HepG2 (cell line): ENCODE results near the gene PPP1R12B. TPM values are rescaled to one million over a fixed set of nuclear protein-coding genes. Genes with fewer than 3 reads are reported as not detected.

Experiments
- ATAC-seq: fragments of 200-7000 bp; cut with Tn5 transposase; 3 replicates; pipeline ENCODE4 v1.9.1; 2020; ENCODE audit warnings: mild to moderate bottlenecking, moderate library complexity
- BruUV-seq: library from RNA; stranded (reverse); fragments of 400-500 nt; replicated peaks from 2 replicates; lab custom pipeline; 2021; lab: Mats Ljungman, UMichigan
- CTCF ChIA-PET: fragments of 300-600 bp; formaldehyde crosslinking; extraction: SDS; loops from one replicate; lab custom pipeline; 2021; ENCODE audit warnings: low total read pairs, inconsistent platforms, low intra/inter-chr PET ratio; lab: Yijun Ruan, JAX
- POLR2A ChIA-PET: fragments of 350-600 bp; sonication (Branson Sonifier 250); formaldehyde crosslinking; loops from one replicate; lab custom pipeline; 2020; ENCODE audit warnings: antibody characterized with exemption, inconsistent platforms; lab: Yijun Ruan, JAX
- DNase-seq: peaks from one replicate; pipeline ENCODE4 v3.0.0-alpha.2; 2015; ENCODE audit warnings: low spot score
- FAIRE-seq: peaks from 3 replicates; lab custom pipeline; 2011; peaks lifted over from hg19 to GRCh38; lab: Jason Lieb, UNC
- H2AFZ ChIP-seq: one replicate; pipeline ENCODE4 v1.6.1; 2011; ENCODE audit warnings: low read length, inconsistent platforms
- H3K27ac ChIP-seq: fragments of 300-600 bp; 3 replicates; pipeline ENCODE4 v1.8.0; 2011; ENCODE audit warnings: mixed run types, mild to moderate bottlenecking, mixed read lengths, low read length, inconsistent platforms; ENCODE audit not compliant: insufficient read depth; ENCODE audit errors: extremely low read length
- H3K27me3 ChIP-seq, 2 experiments: fragments of 200-600 bp in 1 of 2; 2 replicates in 1 of 2; 3 replicates in 1 of 2; pipeline versions ENCODE4 v1.6.0 to v1.8.0; 2011; ENCODE audit warnings: low read length in 2 of 2, mild to moderate bottlenecking in 2 of 2, moderate library complexity in 2 of 2, inconsistent platforms in 1 of 2; ENCODE audit not compliant: insufficient read depth in 2 of 2, control insufficient read depth in 1 of 2
- H3K36me3 ChIP-seq, 2 experiments: fragments of 200-600 bp in 1 of 2; replicated peaks in 1 of 2; 2 replicates in 1 of 2; 3 replicates in 1 of 2; pipeline versions ENCODE4 v1.5.1 to v1.8.0; 2011; ENCODE audit warnings: low read length in 2 of 2, inconsistent platforms in 1 of 2; ENCODE audit not compliant: insufficient read depth in 2 of 2, control insufficient read depth in 1 of 2
- H3K4me1 ChIP-seq: 2 replicates; pipeline ENCODE4 v1.5.1; 2012; ENCODE audit warnings: low read length, inconsistent platforms; ENCODE audit not compliant: insufficient read depth
- H3K4me2 ChIP-seq: 2 replicates; pipeline ENCODE4 v1.6.0; 2011; ENCODE audit warnings: low read depth, low read length, inconsistent platforms
- H3K4me3 ChIP-seq, 3 experiments: fragments of 200-600 bp in 1 of 3; sonication (generic), shearing (Covaris generic) in 1 of 3; replicated peaks in 1 of 3; 2 replicates each; pipeline ENCODE4 v1.5.1; 2011 to 2016; ENCODE audit warnings: low read length in 3 of 3, inconsistent platforms in 2 of 3, low read depth in 2 of 3, mild to moderate bottlenecking in 2 of 3, control low read depth in 1 of 3, mixed read lengths in 1 of 3; ENCODE audit not compliant: insufficient read depth in 1 of 3
- H3K79me2 ChIP-seq: one replicate; pipeline ENCODE4 v1.6.1; 2011; ENCODE audit warnings: low read length, inconsistent platforms; ENCODE audit not compliant: insufficient read depth
- H3K9ac ChIP-seq: 2 replicates; pipeline ENCODE4 v1.6.0; 2011; ENCODE audit warnings: mild to moderate bottlenecking, low read depth, low read length, inconsistent platforms; ENCODE audit not compliant: insufficient read depth
- H3K9me3 ChIP-seq: 2 replicates; pipeline ENCODE4 v1.5.1; 2012; ENCODE audit warnings: mild to moderate bottlenecking, low read length
- H4K20me1 ChIP-seq: 2 replicates; pipeline ENCODE4 v1.6.0; 2011; ENCODE audit warnings: inconsistent platforms, mild to moderate bottlenecking, low read length, moderate library complexity; ENCODE audit not compliant: insufficient read depth
- HNF4A ChIP-seq: sonication (generic); formaldehyde crosslinking; IDR thresholded peaks from 2 replicates; pipeline ENCODE4 v1.4.0; 2020; ENCODE audit warnings: missing genetic modification reagents
- KLF12 ChIP-seq: sonication (generic); formaldehyde crosslinking; IDR thresholded peaks from 2 replicates; pipeline ENCODE4 v1.4.0; 2020; ENCODE audit warnings: missing genetic modification reagents, borderline replicate concordance
- PBX3 ChIP-seq: sonication (generic); formaldehyde crosslinking; IDR thresholded peaks from 2 replicates; pipeline ENCODE4 v1.8.1; 2023; ENCODE audit warnings: missing genetic modification reagents, inconsistent platforms, borderline replicate concordance
- SETDB1 ChIP-seq: sonication (generic); formaldehyde crosslinking; IDR thresholded peaks from 2 replicates; pipeline ENCODE4 v1.5.1; 2020; ENCODE audit warnings: missing genetic modification reagents, mild to moderate bottlenecking, borderline replicate concordance
- ZFP1 ChIP-seq: IDR thresholded peaks from 2 replicates; pipeline ENCODE4 v1.6.1; 2016
- ZNF121 ChIP-seq: sonication (generic); formaldehyde crosslinking; IDR thresholded peaks from 2 replicates; pipeline ENCODE4 v1.5.0; 2020; ENCODE audit warnings: mild to moderate bottlenecking, missing genetic modification reagents
- ZNF33B ChIP-seq: sonication (generic); formaldehyde crosslinking; IDR thresholded peaks from 2 replicates; pipeline ENCODE4 v1.5.1; 2020; ENCODE audit warnings: mild to moderate bottlenecking, missing genetic modification reagents
- whole genome bisulfite sequencing: methylation state at CpG from one replicate; pipeline ENCODE4 v1.1.6; 2017; ENCODE audit warnings: low lambda C conversion rate; 5-methylcytosine and 5-hydroxymethylcytosine counted together
- in situ Hi-C: cut with HindIII; loops from 2 replicates; pipeline ENCODE4 v1.10.0; 2017; ENCODE audit warnings: low pct_unique_long_range_greater_than_20kb; ENCODE audit not compliant: extremely low pct_ligation_motif_present
- intact Hi-C: fragments of 100-400 bp; cut with micrococcal nuclease; formaldehyde crosslinking; loops from one replicate; pipeline ENCODE4 v1.10.0; 2022; ENCODE audit not compliant: unreplicated experiment
- polyA plus RNA-seq, 8 experiments: library from polyadenylated mRNA; depleted of rRNA in 3 of 8; stranded (reverse) in 7 of 8; unstranded in 1 of 8; fragments of >200 nt; fragmentation: Illumina TruSeq in 4 of 8; extraction: Trizol in 4 of 8; gene quantifications; 2 replicates each; pipeline versions ENCODE4 v1.2.1 to v1.2.3, GENCODE V29; 2011 to 2016; ENCODE audit warnings: low read depth in 4 of 8, missing spikeins in 1 of 8, mixed read lengths in 1 of 8; ENCODE audit not compliant: insufficient read depth in 1 of 8
- total RNA-seq, 5 experiments: library from RNA; depleted of rRNA; stranded (reverse); fragments of >200 nt; fragmentation: Illumina TruSeq; extraction: Trizol; gene quantifications; 2 replicates each; pipeline ENCODE4 v1.2.3, GENCODE V29; 2016; ENCODE audit warnings: low read depth in 1 of 5
- TF ChIP-seq, protein P1 (sequence below): sonication (generic); formaldehyde crosslinking; IDR thresholded peaks from 2 replicates; pipeline ENCODE4 v1.5.1; 2020; ENCODE audit warnings: missing genetic modification reagents, mild to moderate bottlenecking, borderline replicate concordance
- TF ChIP-seq, protein P2 (sequence below): sonication (generic); formaldehyde crosslinking; IDR thresholded peaks from 2 replicates; pipeline ENCODE4 v1.9.0; 2022; ENCODE audit warnings: low read depth, missing genetic modification reagents

PPP1R12B gene
- total and polyA plus RNA-seq, 2 of the 13 experiments (the other 11 are each of a cell fraction or from before 2014, with no cell fraction given), result 12.0 to 13.6 TPM

DNA sequence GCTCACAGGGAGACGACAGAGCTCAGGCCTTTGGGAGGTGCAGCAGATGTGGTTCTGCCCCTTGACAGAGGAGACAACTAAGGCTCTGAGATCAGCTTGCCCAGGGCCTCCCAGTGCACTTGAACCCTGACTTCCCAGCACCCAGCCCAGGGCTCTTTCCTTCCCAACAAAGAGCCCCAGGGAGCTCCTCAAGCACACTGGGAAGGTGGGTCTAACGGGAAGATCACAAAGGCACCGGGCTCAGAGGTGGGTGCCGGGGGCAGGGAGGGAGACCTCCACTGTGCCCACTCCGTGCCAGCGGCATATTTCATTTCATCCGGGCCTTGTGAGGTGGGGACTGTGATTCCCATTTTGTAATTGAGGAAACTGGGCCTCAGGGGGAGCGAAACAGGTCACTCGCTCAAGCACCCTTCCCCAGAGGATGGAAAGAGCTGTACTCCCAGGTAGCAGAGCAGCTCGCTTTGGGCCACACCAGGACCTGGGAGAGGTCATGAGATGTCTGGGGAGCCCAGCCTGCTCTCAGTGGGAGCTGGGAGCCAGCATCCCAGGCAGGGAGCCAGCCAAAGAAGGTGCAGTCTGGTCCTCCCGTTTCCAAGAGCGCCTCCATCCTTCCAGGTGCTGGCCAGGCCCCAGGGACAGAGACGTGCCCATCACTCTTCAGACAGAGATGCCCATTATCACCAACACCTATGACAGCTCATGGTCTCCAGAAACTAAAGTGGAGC, 279.5 kb downstream of the PPP1R12B start:
- POLR2A ChIA-PET, result no interaction called here
- in situ Hi-C loops, result no loop called here

More for the DNA sequence above, 279.5 kb downstream of the PPP1R12B start:
- Histone ChIP-seq H3K9me3 (no peaks in the 10 kb centered on the region), H4K20me1 (no peaks in the 10 kb centered on the region), H3K79me2 (no peaks in the 10 kb centered on the region), H3K4me2 (no peak overlapping the region), H3K9ac (no peak overlapping the region), H3K27ac (no peak overlapping the region), H3K36me3 (no peaks in the 10 kb centered on the region), H2AFZ (no peak overlapping the region)
- intact Hi-C loops, result no loop called here
- ATAC-seq (no peak), DNase-seq (no peak), FAIRE-seq (no peak)
- CTCF ChIA-PET, result no interaction called here
- 26% methylated on average over 10 of the region's 13 CpGs for WGBS
- TF ChIP-seq KLF12, result no peak
- TF ChIP-seq SETDB1 (CRISPR knock-in tag), result no peak
- TF ChIP-seq, protein P1, sequence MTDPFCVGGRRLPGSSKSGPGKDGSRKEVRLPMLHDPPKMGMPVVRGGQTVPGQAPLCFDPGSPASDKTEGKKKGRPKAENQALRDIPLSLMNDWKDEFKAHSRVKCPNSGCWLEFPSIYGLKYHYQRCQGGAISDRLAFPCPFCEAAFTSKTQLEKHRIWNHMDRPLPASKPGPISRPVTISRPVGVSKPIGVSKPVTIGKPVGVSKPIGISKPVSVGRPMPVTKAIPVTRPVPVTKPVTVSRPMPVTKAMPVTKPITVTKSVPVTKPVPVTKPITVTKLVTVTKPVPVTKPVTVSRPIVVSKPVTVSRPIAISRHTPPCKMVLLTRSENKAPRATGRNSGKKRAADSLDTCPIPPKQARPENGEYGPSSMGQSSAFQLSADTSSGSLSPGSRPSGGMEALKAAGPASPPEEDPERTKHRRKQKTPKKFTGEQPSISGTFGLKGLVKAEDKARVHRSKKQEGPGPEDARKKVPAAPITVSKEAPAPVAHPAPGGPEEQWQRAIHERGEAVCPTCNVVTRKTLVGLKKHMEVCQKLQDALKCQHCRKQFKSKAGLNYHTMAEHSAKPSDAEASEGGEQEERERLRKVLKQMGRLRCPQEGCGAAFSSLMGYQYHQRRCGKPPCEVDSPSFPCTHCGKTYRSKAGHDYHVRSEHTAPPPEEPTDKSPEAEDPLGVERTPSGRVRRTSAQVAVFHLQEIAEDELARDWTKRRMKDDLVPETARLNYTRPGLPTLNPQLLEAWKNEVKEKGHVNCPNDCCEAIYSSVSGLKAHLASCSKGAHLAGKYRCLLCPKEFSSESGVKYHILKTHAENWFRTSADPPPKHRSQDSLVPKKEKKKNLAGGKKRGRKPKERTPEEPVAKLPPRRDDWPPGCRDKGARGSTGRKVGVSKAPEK, result no peak
- TF ChIP-seq PBX3 (CRISPR knock-in tag), result no peak
- no peak for TF ChIP-seq ZFP1 (CRISPR knock-in tag)
- TF ChIP-seq HNF4A (CRISPR knock-in tag), result no peak
- TF ChIP-seq ZNF121 (CRISPR knock-in tag), result no peak
- TF ChIP-seq, protein P2, sequence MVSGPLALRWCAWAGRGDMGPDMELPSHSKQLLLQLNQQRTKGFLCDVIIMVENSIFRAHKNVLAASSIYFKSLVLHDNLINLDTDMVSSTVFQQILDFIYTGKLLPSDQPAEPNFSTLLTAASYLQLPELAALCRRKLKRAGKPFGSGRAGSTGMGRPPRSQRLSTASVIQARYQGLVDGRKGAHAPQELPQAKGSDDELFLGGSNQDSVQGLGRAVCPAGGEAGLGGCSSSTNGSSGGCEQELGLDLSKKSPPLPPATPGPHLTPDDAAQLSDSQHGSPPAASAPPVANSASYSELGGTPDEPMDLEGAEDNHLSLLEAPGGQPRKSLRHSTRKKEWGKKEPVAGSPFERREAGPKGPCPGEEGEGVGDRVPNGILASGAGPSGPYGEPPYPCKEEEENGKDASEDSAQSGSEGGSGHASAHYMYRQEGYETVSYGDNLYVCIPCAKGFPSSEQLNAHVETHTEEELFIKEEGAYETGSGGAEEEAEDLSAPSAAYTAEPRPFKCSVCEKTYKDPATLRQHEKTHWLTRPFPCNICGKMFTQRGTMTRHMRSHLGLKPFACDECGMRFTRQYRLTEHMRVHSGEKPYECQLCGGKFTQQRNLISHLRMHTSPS (CRISPR knock-in tag), result no peak
- no peak for TF ChIP-seq ZNF33B (CRISPR knock-in tag)
- TF ChIP-seq, all 625 proteins: peak for 0
- Histone ChIP-seq H3K27me3 (peaks cover 1 to 30% of the 10 kb centered on the region in 2 experiments; a peak in 4 of 5 replicates), H3K4me1 (peaks cover 9% of the 10 kb centered on the region; the same call in 1 of the 2 replicates), H3K4me3 (no peak overlapping the region)
- no TSS peak for BruUV-seq
